Motor neuron (in vitro differentiated cells): Measurements from ENCODE around the gene FNDC3B. TPM values are rescaled to one million over a fixed set of nuclear protein-coding genes. Genes with fewer than 3 reads are reported as not detected.

Source experiments
- ATAC-seq, 8 experiments: fragments of 200-7000 bp; cut with Tn5 transposase; replicated peaks in 6 of 8; 2 replicates each; pipeline ENCODE4 v1.8.0; 2021; ENCODE audit warnings: mild to moderate bottlenecking in 8 of 8, moderate library complexity in 8 of 8
- H3K27ac ChIP-seq, 2 donors: fragments of 250-450 bp; sonication (Bioruptor Pico); 2 replicates each; pipeline ENCODE4 v1.9.0; 2021; ENCODE audit warnings: antibody characterized with exemption in 2 of 2, mild to moderate bottlenecking in 2 of 2, moderate library complexity in 1 of 2
- H3K4me1 ChIP-seq, 2 donors: fragments of 250-450 bp; sonication (Bioruptor Pico); replicated peaks in 1 of 2; 2 replicates each; pipeline ENCODE4 v1.6.1; 2021; ENCODE audit warnings: antibody characterized with exemption in 2 of 2, mild to moderate bottlenecking in 2 of 2, moderate library complexity in 1 of 2
- H3K4me3 ChIP-seq, 5 donors: fragments of 250-450 bp; sonication (Bioruptor Pico); 2 replicates each; pipeline ENCODE4 v1.9.0; 2021; ENCODE audit warnings: antibody characterized with exemption in 5 of 5, mild to moderate bottlenecking in 5 of 5, moderate library complexity in 4 of 5
- WGBS, 10 experiments: fragments of 450-650 bp; shearing (Covaris generic); methylation state at CpG; one replicate each; pipeline ENCODE4 v1.0.0; 2022; 5-methylcytosine and 5-hydroxymethylcytosine counted together
- in situ Hi-C, 9 experiments: fragments of 400-800 bp; cut with MboI; loops; one replicate each; pipeline ENCODE4 v1.15.0; 2021; ENCODE audit warnings: low sequenced_read_pairs in 9 of 9, low pct_unique_long_range_greater_than_20kb in 2 of 9; ENCODE audit not compliant: unreplicated experiment in 9 of 9
- total RNA-seq, 8 experiments: library from RNA; unstranded; fragments of 300-600 nt; gene quantifications; 2 replicates each; pipeline versions ENCODE4 v1.2.3 to v1.2.4, GENCODE V29; 2022

Gene FNDC3B
- total RNA-seq, 8 experiments from 2014 or later = 12.4 to 77.0 (median 36.6) TPM

GRCh38 chr3:172266103-172266502 is 226.7 kb downstream of the FNDC3B start:
- Histone ChIP-seq H3K4me3 (no peak overlapping the region), H3K4me1 (no peaks in the 10 kb centered on the region), H3K27ac (no peak overlapping the region)
- in situ Hi-C loops = no loop called here
- WGBS, 10 experiments = 67 to 95% (median 74%) methylated on average over 2 to 3 of the region's 3 CpGs; no CpG with 5 or more reads in 5 of the 10 experiments
- ATAC-seq = peak in 1 of 8 experiments; percentile 11

GRCh38 chr3:172268425-172268824 is 229.0 kb downstream of the FNDC3B start:
- H3K4me3 ChIP-seq = no peak overlapping the region
- WGBS, 10 experiments = 50 to 100% (median 93%) methylated on average over 2 to 3 of the region's 3 CpGs; no CpG with 5 or more reads in 1 of the 10 experiments
- in situ Hi-C loops = no loop called here
- no peak for ATAC-seq
- no peak overlapping the region for H3K27ac ChIP-seq
- H3K4me1 ChIP-seq = no peaks in the 10 kb centered on the region

GRCh38 chr3:172268868-172269267 is 229.5 kb downstream of the FNDC3B start:
- Histone ChIP-seq H3K4me1 (no peaks in the 10 kb centered on the region), H3K4me3 (no peak overlapping the region), H3K27ac (no peak overlapping the region)
- WGBS, 10 experiments = 10 to 100% (median 94%) methylated on average over 1 to 2 of the region's 2 CpGs; no CpG with 5 or more reads in 1 of the 10 experiments
- in situ Hi-C loops = no loop called here
- ATAC-seq = peak in 2 of 8 experiments; percentile 57 to 71

- H3K4me3 ChIP-seq = no peak overlapping the region
- WGBS, 10 experiments = 30 to 100% (median 93%) methylated on average over 1 to 4 of the region's 4 CpGs
- in situ Hi-C loops = no loop called here
Measured at GRCh38 chr3:172270557-172271166, 231.3 kb downstream of the FNDC3B start.

GRCh38 chr3:172271386-172271976 is 232.1 kb downstream of the FNDC3B start:
- ATAC-seq = no peak
- no peak overlapping the region for H3K4me3 ChIP-seq
- 50 to 100% (median 93%) methylated on average over 2 to 9 of the region's 9 CpGs for WGBS, 10 experiments

More at GRCh38 chr3:172270557-172271166, 231.3 kb downstream of the FNDC3B start:
- no peaks in the 10 kb centered on the region for H3K4me1 ChIP-seq
- no peak overlapping the region for H3K27ac ChIP-seq
- ATAC-seq = no peak

GRCh38 chr3:172272698-172273097 is 233.3 kb downstream of the FNDC3B start:
- H3K27ac ChIP-seq = no peak overlapping the region
- no peak overlapping the region for H3K4me3 ChIP-seq
- WGBS, 10 experiments = 24 to 100% (median 95%) methylated on average over 2 of the region's 2 CpGs; no CpG with 5 or more reads in 4 of the 10 experiments
- no peak for ATAC-seq
- in situ Hi-C loops = no loop called here
- no peaks in the 10 kb centered on the region for H3K4me1 ChIP-seq

More at GRCh38 chr3:172271386-172271976, 232.1 kb downstream of the FNDC3B start:
- in situ Hi-C loops = no loop called here
- H3K27ac ChIP-seq = no peak overlapping the region
- H3K4me1 ChIP-seq = no peaks in the 10 kb centered on the region

- in situ Hi-C loops = no loop called here
- no peaks in the 10 kb centered on the region for H3K4me1 ChIP-seq
- no peak overlapping the region for H3K27ac ChIP-seq
- WGBS, 10 experiments = 89 to 100% (median 100%) methylated on average over 1 of the region's 1 CpG; no CpG with 5 or more reads in 6 of the 10 experiments
- no peak for ATAC-seq
- no peak overlapping the region for H3K4me3 ChIP-seq
Measured at GRCh38 chr3:172273378-172273777, 234.0 kb downstream of the FNDC3B start.

GRCh38 chr3:172274906-172275305 is 235.5 kb downstream of the FNDC3B start:
- in situ Hi-C loops = no loop called here
- H3K27ac ChIP-seq = no peak overlapping the region
- H3K4me1 ChIP-seq = peaks cover 0 to 3% of the 10 kb centered on the region in 2 donors
- WGBS, 10 experiments = 67 to 100% (median 95%) methylated on average over 1 to 2 of the region's 2 CpGs
- no peak overlapping the region for H3K4me3 ChIP-seq
- ATAC-seq = no peak

GRCh38 chr3:172275586-172275985 is 236.2 kb downstream of the FNDC3B start:
- Histone ChIP-seq H3K4me1 (peaks cover 0 to 3% of the 10 kb centered on the region in 2 donors), H3K27ac (no peak overlapping the region), H3K4me3 (no peak overlapping the region)
- in situ Hi-C loops = no loop called here
- ATAC-seq = no peak
- WGBS, 10 experiments = 60 to 100% (median 100%) methylated on average over 1 of the region's 1 CpG; no CpG with 5 or more reads in 1 of the 10 experiments

GRCh38 chr3:172276103-172276502 is 236.7 kb downstream of the FNDC3B start:
- no peak for ATAC-seq

GRCh38 chr3:172277151-172277652 is 237.8 kb downstream of the FNDC3B start:
- in situ Hi-C loops = no loop called here
- Histone ChIP-seq H3K4me3 (no peak overlapping the region), H3K27ac (no peak overlapping the region), H3K4me1 (peaks cover 0 to 3% of the 10 kb centered on the region in 2 donors)
- ATAC-seq = no peak
- 82 to 100% (median 95%) methylated on average over 2 to 5 of the region's 5 CpGs; no CpG with 5 or more reads in 1 of the 10 experiments for WGBS, 10 experiments

More at GRCh38 chr3:172276103-172276502, 236.7 kb downstream of the FNDC3B start:
- H3K4me3 ChIP-seq = no peak overlapping the region
- in situ Hi-C loops = no loop called here
- no peak overlapping the region for H3K27ac ChIP-seq
- peaks cover 0 to 3% of the 10 kb centered on the region in 2 donors for H3K4me1 ChIP-seq

GRCh38 chr3:172279191-172279640 is 239.8 kb downstream of the FNDC3B start:
- ATAC-seq = peak in 1 of 8 experiments; percentile 45
- H3K27ac ChIP-seq = no peak overlapping the region
- H3K4me3 ChIP-seq = no peak overlapping the region
- in situ Hi-C loops = no loop called here
- H3K4me1 ChIP-seq = peaks cover 0 to 3% of the 10 kb centered on the region in 2 donors
- WGBS, 10 experiments = 56 to 100% (median 95%) methylated on average over 1 to 3 of the region's 5 CpGs

- in situ Hi-C loops = no loop called here
- peaks cover 0 to 3% of the 10 kb centered on the region in 2 donors for H3K4me1 ChIP-seq
- no peak overlapping the region for H3K27ac ChIP-seq
- ATAC-seq = no peak
- no peak overlapping the region for H3K4me3 ChIP-seq
- WGBS, 10 experiments = 84 to 100% (median 96%) methylated on average over 3 to 7 of the region's 8 CpGs; no CpG with 5 or more reads in 1 of the 10 experiments
Measured at GRCh38 chr3:172279974-172280373, 240.6 kb downstream of the FNDC3B start.
